NCI-H1930 (cell line): ENCODE results near the gene CORO1C.

ENCODE experiments used
- DNase-seq, 2 experiments: peaks; one replicate each; lab custom pipeline; 2025; lab: John Stamatoyannopoulos, UW

The CORO1C gene

GRCh38 chr12:108599948-108600701 is 131.2 kb downstream of the CORO1C start:
- DNase-seq, result no peak

- DNase-seq, result no peak
These were observed 131.8 kb downstream of the CORO1C start for GRCh38 chr12:108599541-108599940.

GRCh38 chr12:108598553-108599250 is 132.6 kb downstream of the CORO1C start:
- no peak for DNase-seq

- DNase-seq, result no peak
These were observed 133.5 kb downstream of the CORO1C start, which contains the start of gene TMEM119 for GRCh38 chr12:108597559-108598471. TMEM119 (minus strand) TSS chr12:108598084; CDS start chr12:108592383, 5,701 bp downstream.

- no peak for DNase-seq
These were observed 134.3 kb downstream of the CORO1C start for GRCh38 chr12:108596854-108597558.

- DNase-seq, result no peak
These were observed 135.3 kb downstream of the CORO1C start for GRCh38 chr12:108595711-108596647.
